HEK293T (cell line): ENCODE results near the gene RPRM.

Experiments used
- CTCF ChIA-PET: fragments of 350-600 bp; formaldehyde crosslinking; extraction: SDS; loops from one replicate; lab custom pipeline; 2021; ENCODE audit warnings: antibody characterized with exemption, inconsistent platforms; lab: Yijun Ruan, JAX
- POLR2A ChIA-PET: fragments of 350-600 bp; formaldehyde crosslinking; extraction: SDS; loops from one replicate; lab custom pipeline; 2020; ENCODE audit warnings: antibody characterized with exemption, inconsistent platforms; lab: Yijun Ruan, JAX
- DNase-seq: peaks from one replicate; pipeline ENCODE4 v3.0.0; 2012; ENCODE audit warnings: mixed read lengths; ENCODE audit errors: extremely low spot score
- ARNT ChIP-seq: fragments of 450-650 bp; IDR thresholded peaks from 2 replicates; pipeline ENCODE4 v1.6.1; 2017; ENCODE audit warnings: mild to moderate bottlenecking
- BHLHE40 ChIP-seq: fragments of 450-650 bp; IDR thresholded peaks from 2 replicates; pipeline ENCODE4 v1.6.1; 2016; ENCODE audit warnings: mild to moderate bottlenecking, moderate library complexity, borderline replicate concordance
- CTBP1 ChIP-seq: fragments of 450-650 bp; IDR thresholded peaks from 2 replicates; pipeline ENCODE4 v1.6.1; 2016; ENCODE audit warnings: borderline replicate concordance
- ELF4 ChIP-seq: fragments of 450-650 bp; IDR thresholded peaks from 2 replicates; pipeline ENCODE4 v1.6.1; 2017; ENCODE audit warnings: antibody characterized with exemption
- FOXA1 ChIP-seq: fragments of 450-650 bp; IDR thresholded peaks from 2 replicates; pipeline ENCODE4 v1.6.1; 2016; ENCODE audit warnings: mild to moderate bottlenecking
- FOXK2 ChIP-seq: fragments of 450-650 bp; IDR thresholded peaks from 2 replicates; pipeline ENCODE4 v1.6.1; 2016; ENCODE audit warnings: mild to moderate bottlenecking
- FOXM1 ChIP-seq: fragments of 450-650 bp; IDR thresholded peaks from 2 replicates; pipeline ENCODE4 v1.6.1; 2017; ENCODE audit warnings: mild to moderate bottlenecking, borderline replicate concordance
- HDGF ChIP-seq: fragments of 450-650 bp; IDR thresholded peaks from 2 replicates; pipeline ENCODE4 v1.6.1; 2017; ENCODE audit warnings: antibody characterized with exemption, borderline replicate concordance
- L3MBTL2 ChIP-seq: fragments of 450-650 bp; conservative IDR thresholded peaks from 2 replicates; pipeline ENCODE4 v1.6.1; 2016; ENCODE audit warnings: mild to moderate bottlenecking
- LEF1 ChIP-seq: fragments of 450-650 bp; IDR thresholded peaks from 2 replicates; pipeline ENCODE4 v1.6.1; 2017; ENCODE audit warnings: mild to moderate bottlenecking, borderline replicate concordance
- NFRKB ChIP-seq: fragments of 450-650 bp; IDR thresholded peaks from 2 replicates; pipeline ENCODE4 v1.6.1; 2016; ENCODE audit warnings: mild to moderate bottlenecking, moderate library complexity
- SP1 ChIP-seq: fragments of 450-650 bp; IDR thresholded peaks from 2 replicates; pipeline ENCODE4 v1.6.1; 2017
- SUZ12 ChIP-seq: fragments of 450-650 bp; IDR thresholded peaks from 2 replicates; pipeline ENCODE4 v1.6.1; 2016; ENCODE audit warnings: mild to moderate bottlenecking
- TARDBP ChIP-seq: fragments of 450-650 bp; IDR thresholded peaks from 2 replicates; pipeline ENCODE4 v1.6.1; 2016
- ZNF384 ChIP-seq: fragments of 450-650 bp; IDR thresholded peaks from 2 replicates; pipeline ENCODE4 v1.6.1; 2016
- TF ChIP-seq, protein P1 (sequence below): fragments of 450-650 bp; IDR thresholded peaks from 2 replicates; pipeline ENCODE4 v1.6.1; 2016

Gene RPRM

DNA sequence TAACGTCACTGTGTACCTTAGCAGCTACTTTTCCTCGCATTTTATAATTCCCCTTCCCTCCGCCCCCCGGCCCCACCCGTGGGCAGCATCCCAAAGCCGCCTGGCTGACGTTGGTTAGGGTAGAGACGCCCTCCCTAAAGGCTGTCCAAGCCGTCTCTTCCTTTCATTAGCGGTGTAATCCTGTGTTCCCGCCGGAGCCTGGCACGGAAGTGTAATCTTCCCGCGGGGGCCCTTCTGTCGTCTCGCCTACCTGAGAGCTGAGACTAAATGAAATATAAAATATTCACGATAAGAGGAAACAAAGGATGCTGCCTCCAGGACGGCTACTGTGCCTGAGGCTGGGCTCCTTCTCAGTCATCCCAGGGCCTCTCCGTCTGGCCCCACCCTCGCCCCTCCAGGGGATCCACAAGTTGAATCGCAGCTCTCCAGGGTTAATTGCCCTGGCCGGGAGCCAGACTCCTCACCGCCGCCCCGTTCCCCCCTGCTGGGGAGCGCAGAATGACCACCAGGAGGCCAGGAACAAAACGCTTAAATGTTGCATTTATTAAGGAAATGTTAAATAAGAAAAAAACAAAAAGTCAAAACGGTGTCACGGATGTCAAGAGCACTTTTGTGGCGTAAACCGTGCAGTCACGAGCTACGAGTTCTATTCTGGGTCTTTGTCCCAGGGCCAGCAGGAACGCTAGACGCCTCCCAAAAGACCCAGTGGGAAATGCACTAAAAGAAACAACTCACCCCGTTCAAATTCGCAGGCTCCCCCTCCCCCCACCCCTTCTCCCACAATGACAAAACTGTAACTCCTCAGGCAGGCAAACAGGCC, 1.5 kb downstream of the RPRM start:
- no peak for TF ChIP-seq HDGF
- TF ChIP-seq FOXK2: no peak
- no peak for TF ChIP-seq ARNT
- no peak for TF ChIP-seq CTBP1
- no peak for TF ChIP-seq FOXM1
- TF ChIP-seq BHLHE40: no peak
- TF ChIP-seq ZNF384: no peak
- no peak for TF ChIP-seq L3MBTL2
- TF ChIP-seq SP1: no peak
- no peak for TF ChIP-seq SUZ12
- no peak for TF ChIP-seq ELF4
- TF ChIP-seq NFRKB: no peak
- no peak for TF ChIP-seq LEF1
- no peak for TF ChIP-seq TARDBP
- TF ChIP-seq FOXA1: no peak
- TF ChIP-seq, protein P1, sequence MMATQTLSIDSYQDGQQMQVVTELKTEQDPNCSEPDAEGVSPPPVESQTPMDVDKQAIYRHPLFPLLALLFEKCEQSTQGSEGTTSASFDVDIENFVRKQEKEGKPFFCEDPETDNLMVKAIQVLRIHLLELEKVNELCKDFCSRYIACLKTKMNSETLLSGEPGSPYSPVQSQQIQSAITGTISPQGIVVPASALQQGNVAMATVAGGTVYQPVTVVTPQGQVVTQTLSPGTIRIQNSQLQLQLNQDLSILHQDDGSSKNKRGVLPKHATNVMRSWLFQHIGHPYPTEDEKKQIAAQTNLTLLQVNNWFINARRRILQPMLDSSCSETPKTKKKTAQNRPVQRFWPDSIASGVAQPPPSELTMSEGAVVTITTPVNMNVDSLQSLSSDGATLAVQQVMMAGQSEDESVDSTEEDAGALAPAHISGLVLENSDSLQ: no peak
- CTCF ChIA-PET: no interaction called here
- POLR2A ChIA-PET: interaction anchor here (1.4 kb wide), 1 partner anchor 551 kb away, joined by 3 read pairs; no protein-coding TSS in a partner anchor
- DNase-seq: peak; percentile 61

DNA sequence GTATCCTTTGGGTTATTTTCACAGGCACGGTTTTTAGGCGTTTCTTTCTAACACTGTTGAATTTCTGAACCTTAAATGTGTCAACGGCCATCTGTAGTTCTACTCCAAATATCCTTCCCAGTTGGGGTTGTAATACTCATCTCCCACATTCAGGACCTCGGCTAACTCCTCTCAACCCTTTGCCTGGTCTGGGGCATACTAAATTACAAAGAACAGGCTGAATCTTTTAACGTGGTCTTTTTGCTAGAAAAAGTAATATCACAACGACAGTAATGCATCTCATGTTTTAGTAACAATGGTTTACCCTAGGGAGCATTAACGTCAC, 2.1 kb downstream of the RPRM start:
- CTCF ChIA-PET: no interaction called here
- TF ChIP-seq FOXK2: no peak
- TF ChIP-seq CTBP1: no peak
- TF ChIP-seq, protein P1: no peak
- no peak for TF ChIP-seq SUZ12
- TF ChIP-seq FOXA1: no peak
- TF ChIP-seq SP1: no peak
- no peak for TF ChIP-seq ELF4
- no peak for TF ChIP-seq BHLHE40
- no peak for TF ChIP-seq LEF1
- TF ChIP-seq NFRKB: no peak
- TF ChIP-seq FOXM1: no peak
- no peak for TF ChIP-seq ZNF384
- no peak for TF ChIP-seq L3MBTL2
- TF ChIP-seq TARDBP: no peak
- TF ChIP-seq ARNT: no peak
- TF ChIP-seq HDGF: no peak
- no peak for DNase-seq
- POLR2A ChIA-PET: interaction anchor here (1.4 kb wide), 1 partner anchor 550 kb away, joined by 3 read pairs; no protein-coding TSS in a partner anchor

DNA sequence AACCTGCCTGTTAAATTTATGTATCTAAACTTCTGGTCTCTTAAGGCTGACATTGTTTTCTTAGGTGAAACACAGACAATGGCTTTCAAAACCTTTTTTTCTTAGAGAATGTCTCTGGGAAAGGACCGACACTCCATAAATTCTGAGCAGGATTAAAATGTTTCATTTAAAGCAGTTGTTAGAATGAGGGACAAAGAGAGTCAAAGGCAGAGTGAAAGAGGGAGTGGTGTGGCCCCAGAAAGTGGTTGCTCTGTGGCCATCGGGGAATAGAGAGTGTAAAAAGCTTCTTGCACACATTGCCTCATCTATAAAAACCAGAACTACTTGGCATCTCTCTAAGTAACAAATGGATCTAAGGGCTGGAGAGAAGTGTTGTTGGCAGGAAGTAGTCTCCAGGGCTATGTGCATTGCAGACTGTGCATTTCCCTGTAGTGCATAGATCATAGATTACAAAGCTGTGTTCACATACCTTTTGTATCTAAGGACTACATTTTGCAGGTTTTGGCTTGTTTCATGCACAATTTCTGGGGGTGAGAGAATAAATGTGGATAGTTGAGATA, 3.6 kb downstream of the RPRM start:
- DNase-seq: no peak
- TF ChIP-seq ZNF384: no peak
- no peak for TF ChIP-seq SP1
- TF ChIP-seq NFRKB: no peak
- TF ChIP-seq, protein P1: no peak
- no peak for TF ChIP-seq SUZ12
- no peak for TF ChIP-seq FOXM1
- no peak for TF ChIP-seq ELF4
- no peak for TF ChIP-seq BHLHE40
- TF ChIP-seq HDGF: no peak
- TF ChIP-seq LEF1: no peak
- TF ChIP-seq TARDBP: no peak
- TF ChIP-seq ARNT: no peak
- ChIA-PET CTCF (no interaction called here), POLR2A (no interaction called here)

DNA sequence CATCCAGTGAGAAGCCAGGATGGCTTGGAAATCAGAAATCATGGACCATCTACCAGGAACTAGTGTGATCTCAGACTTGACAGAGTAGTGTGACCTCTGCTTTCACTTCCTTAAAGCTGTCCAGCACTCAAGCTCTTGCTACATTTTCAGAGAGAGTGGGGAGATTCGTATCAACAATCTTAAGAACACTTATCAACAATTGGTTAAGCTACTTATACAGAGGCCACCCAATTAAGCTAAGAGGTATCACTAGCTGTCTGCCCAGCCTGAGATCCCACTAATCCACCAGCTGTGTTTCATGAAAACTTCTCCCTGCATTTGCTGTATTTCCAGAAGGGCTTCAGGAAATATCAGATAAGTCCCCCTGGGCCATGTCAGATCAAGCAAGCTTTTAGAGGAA, 4.2 kb downstream of the RPRM start:
- POLR2A ChIA-PET: no interaction called here
- no peak for DNase-seq
- TF ChIP-seq SUZ12 (no peak), L3MBTL2 (no peak)
- CTCF ChIA-PET: no interaction called here

GRCh38 chr2:153470867-153471266, 7.7 kb downstream of the RPRM start:
- ChIA-PET POLR2A (no interaction called here), CTCF (interaction anchor here (0.6 kb wide), 1 partner anchor 92 kb away, joined by 3 read pairs; no protein-coding TSS in a partner anchor)
- no peak for DNase-seq
- TF ChIP-seq L3MBTL2 (no peak), SUZ12 (no peak), HDGF (no peak), FOXA1 (no peak), FOXM1 (no peak), TARDBP (no peak), ELF4 (no peak), ZNF384 (no peak), BHLHE40 (no peak), SP1 (no peak), NFRKB (no peak), ARNT (no peak), LEF1 (no peak), CTBP1 (no peak), FOXK2 (no peak)
- TF ChIP-seq, protein P1: no peak

DNA sequence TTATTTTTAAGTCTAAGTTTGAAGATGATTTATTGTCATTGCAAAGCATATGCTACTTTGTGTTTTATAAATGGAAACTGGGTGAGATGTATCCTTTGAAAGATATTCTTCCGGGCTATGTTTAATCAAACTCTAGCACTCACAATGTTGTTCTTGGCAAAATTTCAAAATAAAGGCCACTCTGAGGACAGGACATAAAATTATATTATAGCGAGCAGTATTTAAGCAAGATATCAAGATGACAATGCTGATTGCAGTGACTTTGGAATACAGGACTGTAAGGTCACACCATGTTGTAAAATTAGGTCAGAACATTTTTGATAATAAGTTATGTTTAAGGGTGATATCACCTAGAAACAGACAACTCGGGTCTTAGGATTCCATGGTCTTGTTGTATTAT, 14.2 kb downstream of the RPRM start:
- DNase-seq: no peak
- ChIA-PET CTCF (no interaction called here), POLR2A (no interaction called here)
- TF ChIP-seq HDGF: no peak
- TF ChIP-seq, protein P1: peak; percentile 68
